Medulla oblongata (tissue), 1 donor: ENCODE data around the gene DNAH11.
"Not testable (repeated sequence)": the region's sequence is repeated elsewhere in the genome, so short reads cannot be mapped to it uniquely, and the experiment has no call there.

Source experiments
- DNase-seq: peaks from one replicate; pipeline ENCODE4 v3.0.0-alpha.2; 2015; ENCODE audit errors: extremely low spot score

Gene DNAH11

GRCh38 chr7:21717323-21717722 lies 174.5 kb downstream of the DNAH11 start:
- no peak for DNase-seq

GRCh38 chr7:21718391-21718790 lies 175.6 kb downstream of the DNAH11 start:
- no peak for DNase-seq

GRCh38 chr7:21719846-21720245 lies 177.0 kb downstream of the DNAH11 start:
- no peak for DNase-seq

- DNase-seq, result no peak
Observed at GRCh38 chr7:21722371-21722770, 179.5 kb downstream of the DNAH11 start.

DNA sequence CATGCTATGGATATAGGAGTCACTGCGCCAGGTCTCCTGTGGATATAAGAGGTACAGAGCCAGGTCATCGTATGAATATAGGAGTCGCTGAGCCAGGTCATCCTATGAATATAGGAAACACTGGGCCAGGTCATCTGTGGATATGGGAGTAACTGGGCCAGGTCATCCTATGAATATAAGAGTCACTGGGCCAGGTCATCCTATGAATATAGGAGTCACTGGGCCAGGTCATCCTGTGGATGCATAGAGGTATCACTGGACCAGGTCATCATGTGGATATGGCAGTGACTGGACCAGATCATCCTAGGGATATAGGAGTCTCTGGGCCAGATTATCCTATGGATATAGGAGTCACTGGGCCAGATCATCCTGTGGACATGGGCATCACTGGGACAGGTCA lies 181.7 kb downstream of the DNAH11 start:
- DNase-seq, result no peak

DNA sequence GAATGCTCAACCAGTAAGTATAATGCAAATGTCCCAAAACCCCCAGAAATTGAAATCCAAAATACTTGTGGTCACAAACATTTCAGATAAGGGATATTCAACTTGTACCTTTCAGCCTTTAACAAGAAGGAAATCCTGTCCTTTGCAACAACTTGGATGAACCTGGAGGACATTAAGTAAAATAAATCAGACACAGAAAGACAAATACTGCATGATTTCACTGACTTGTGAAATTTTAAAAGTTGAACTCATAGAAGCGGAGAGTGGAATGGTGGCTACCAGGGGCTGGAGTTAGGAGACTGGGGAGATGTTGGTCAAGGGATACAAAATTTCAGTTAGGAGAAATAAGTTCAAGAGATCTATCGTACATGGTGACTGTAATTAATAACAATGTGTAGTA lies 187.6 kb downstream of the DNAH11 start:
- DNase-seq, result no peak

DNA sequence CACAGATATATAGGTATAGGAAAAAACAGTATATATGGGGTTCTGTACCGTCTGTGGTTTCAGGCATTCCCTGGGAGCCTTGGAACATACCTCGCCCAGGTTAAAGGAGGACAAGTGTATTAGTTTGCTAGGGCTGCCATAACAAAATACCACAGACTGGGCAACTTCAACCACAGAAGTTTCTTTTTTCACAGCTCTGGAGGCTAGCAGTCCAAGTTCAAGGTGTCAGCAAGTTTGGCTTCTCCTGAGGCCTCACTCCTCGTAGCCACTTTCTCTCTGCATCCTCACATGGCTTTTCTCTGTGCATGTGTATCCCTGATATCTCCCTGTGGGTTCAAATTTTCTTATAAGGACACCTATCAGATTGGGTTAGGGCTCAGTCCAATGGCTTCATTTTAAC lies 189.1 kb downstream of the DNAH11 start:
- no peak for DNase-seq

DNA sequence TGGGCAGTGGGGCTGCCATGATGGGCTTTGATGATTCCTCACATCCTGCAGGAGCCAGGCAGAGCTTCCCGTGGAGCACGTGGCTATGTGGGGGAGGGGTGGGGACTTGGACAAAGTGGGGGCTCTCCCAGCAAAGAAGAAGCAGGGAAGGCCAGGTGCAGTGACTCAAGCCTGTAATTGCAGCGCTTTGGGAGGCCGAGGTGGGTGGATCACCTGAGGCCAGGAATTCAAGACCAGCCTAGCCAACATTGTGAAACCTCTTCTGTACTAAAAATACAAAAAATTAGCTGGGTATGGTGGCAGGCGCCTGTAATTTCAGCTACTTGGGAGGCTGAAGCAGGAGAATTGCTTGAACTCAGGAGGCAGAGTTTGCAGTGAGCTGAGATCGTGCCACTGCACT lies 190.1 kb downstream of the DNAH11 start:
- DNase-seq, result not testable (repeated sequence)

DNA sequence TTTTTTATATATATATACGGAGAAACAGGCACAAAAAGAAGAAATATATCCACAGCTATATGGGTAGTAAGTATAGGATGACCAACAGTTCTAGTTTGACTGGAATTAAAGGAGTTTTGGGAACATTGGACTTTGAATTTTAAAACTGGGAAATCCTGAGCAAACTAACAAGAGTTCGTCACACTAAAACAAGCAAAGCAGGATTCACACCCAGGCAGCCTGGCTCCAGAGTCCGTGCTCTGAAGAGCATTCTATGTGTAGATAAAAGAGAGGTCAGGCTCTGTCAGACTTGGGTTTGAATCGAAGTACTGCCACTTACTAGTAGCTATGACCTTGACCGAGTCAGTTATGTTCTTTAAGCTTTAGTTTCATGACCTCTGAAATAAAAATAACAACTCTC lies 191.0 kb downstream of the DNAH11 start:
- DNase-seq, result no peak

GRCh38 chr7:21743493-21743892 lies 200.7 kb downstream of the DNAH11 start:
- no peak for DNase-seq

DNA sequence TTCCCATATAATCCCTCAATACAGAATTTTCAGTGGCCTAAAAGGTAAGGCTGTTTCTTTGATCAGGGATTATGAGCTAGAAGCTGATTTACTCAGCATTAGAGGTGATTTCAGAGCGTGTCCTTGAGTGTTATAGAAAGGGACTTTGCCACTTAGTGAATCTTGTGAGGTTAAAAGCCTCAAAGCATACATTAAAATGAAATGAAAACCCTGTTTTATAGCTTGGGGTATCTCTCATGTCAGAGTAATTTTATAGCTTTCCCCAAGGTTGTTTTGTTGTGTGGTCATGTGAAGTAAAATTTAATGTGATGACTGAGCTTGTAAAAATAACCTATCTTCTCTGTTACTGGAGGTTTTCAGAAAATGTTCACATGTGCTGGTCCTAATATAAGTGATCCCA lies 204.1 kb downstream of the DNAH11 start:
- no peak for DNase-seq

DNA sequence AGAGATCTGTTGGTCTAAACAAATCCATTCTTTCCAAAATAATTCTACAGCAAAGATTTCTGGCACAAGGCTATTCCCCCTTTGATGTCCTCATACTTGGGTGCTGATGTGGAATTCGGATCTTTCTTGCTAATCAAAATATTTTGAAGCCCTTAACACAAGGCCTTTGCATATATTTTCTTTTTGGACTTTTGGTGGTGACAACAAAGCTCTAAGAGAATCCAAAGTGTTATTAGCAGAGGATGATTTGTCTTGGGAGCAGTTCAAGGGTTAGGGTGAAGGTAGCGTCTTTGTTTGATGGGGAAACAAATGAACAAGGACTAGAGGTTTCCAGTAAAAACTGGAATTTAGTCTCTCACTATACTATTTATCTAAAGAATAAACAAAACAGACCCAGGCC lies 205.0 kb downstream of the DNAH11 start:
- DNase-seq, result no peak

- no peak for DNase-seq
Observed at GRCh38 chr7:21749378-21749777, 206.5 kb downstream of the DNAH11 start.

- no peak for DNase-seq
Observed at GRCh38 chr7:21753071-21753470, 210.2 kb downstream of the DNAH11 start.

GRCh38 chr7:21754963-21755362 lies 212.1 kb downstream of the DNAH11 start:
- DNase-seq, result no peak

GRCh38 chr7:21757537-21758282 lies 214.9 kb downstream of the DNAH11 start:
- DNase-seq, result no peak

DNA sequence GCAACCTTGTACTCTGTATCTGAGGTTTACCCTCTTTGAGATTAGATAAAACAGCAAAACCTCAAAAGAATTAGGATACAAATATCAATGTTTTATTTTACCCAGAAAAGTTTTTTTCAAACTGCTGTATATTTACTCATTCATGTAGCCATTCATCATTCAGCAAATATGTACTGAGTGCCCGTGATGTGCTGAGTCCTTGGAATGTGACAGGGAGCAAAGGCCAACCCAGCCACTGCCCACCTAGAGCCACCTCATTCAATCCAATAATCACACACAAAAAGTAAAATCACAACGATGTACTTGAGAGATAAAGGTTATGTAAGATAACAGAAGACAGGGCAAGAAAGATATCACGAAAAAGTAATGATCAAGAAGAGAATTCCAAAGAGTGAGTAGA lies 215.4 kb downstream of the DNAH11 start:
- DNase-seq, result no peak

GRCh38 chr7:21762469-21762868 lies 219.6 kb downstream of the DNAH11 start:
- no peak for DNase-seq

DNA sequence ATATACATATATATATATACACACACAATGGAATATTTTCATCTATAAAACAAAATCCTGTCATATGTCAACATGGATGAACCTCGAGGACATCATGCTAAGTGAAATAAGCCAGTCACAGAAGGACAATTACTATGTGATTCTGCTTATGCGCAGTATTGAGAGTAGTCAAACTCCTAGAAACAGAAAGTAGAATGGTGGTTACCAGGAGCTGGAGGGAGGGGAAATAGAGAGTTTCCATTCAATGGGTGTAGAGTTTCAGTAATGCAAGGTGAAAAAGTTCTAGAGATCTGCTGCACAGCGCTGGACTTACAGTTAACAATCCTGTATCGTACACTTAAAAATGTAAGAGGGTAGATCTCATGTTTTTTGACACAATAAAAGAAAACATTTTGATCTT lies 221.0 kb downstream of the DNAH11 start:
- no peak for DNase-seq

DNA sequence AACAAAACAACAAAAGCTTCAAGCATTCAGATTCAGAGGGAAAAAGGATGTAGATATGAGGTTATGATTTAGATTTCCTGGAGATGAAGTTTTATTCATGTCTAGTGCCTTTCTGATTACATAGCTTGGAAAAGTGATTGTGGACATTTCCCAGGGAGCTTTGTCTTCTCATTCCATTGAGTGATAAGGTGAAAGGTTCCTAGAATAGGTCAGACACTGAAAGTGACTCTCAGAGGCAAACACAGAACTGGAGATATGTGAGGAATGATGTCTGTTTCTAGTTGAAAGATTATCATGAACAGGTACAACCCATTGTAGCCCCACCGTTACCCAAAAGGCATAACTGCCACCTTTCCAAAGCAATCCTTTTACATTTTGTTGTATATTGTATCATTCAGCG lies 223.4 kb downstream of the DNAH11 start:
- DNase-seq, result no peak

DNA sequence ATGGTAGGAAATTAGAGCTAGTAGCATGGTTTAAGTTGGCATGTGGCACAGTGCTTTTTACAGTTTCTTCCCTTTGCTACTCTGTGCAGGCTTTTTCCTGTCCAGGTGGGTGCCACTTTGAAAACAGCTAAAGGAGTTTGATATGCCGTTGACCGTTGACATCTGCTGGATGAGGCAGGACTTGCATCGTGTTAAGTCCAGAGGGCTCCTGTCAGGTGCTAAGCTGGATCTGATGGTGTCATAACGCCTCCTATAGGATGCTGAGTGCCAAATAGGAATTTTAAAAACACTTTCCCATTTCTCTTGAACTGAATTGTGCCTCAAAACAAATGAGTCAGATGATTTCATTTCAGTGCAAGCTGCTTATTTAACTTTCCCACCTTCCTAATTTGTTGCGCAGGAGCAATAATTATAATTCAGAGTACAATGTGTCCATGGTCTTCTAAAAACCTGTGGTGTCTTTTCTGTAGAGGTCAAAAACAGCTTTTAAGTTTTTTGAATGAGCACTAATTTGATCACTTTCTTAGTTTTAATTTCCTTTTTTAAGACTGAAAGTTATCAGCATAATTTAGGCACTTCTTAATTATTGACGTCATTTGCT lies 224.6 kb downstream of the DNAH11 start:
- DNase-seq, result peak; percentile 72

DNA sequence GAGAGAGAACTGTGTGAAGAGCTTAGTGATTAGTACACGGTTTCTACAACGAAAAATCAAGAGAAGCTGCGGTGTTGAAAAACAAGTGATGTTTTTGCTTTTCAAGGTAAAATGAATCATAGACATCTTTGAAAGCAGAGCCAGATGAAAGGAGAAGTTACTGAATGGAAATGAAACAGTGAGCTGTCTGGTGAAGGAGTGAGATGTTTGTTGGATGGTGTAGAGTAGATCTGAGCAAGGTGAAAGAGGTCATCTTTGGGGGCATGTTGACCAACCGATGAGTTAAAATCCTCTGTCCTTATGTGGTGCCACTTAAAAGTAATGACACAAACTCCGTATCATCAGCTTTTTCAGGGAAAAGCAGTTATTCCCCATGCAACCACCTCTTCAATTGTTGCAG lies 225.4 kb downstream of the DNAH11 start:
- no peak for DNase-seq

DNA sequence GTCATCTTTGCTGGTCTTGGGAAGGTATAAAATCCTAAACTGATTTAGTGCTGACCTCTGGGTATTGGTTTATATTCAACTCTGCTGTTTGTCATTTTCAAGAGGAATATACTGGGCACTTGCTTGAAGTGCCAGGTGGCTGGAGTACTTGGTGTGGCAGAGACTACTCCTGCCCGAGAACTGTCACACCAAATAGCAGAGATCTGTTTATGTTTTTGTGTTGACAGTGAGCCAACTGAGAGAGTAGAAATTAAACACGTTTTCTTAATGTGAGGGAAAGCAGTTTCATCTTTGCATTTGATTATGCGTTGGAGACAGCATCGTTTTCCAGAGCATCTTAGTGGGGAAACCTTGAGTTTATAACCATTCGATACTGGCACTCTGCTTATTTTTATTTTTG lies 228.4 kb downstream of the DNAH11 start:
- DNase-seq, result no peak
